SH-SY5Y (cell line): ENCODE results near the gene ALX4.

Source experiments
- GATA2 ChIP-seq: IDR thresholded peaks from 2 replicates; pipeline ENCODE4 v1.6.1; 2011; ENCODE audit warnings: mild to moderate bottlenecking, low read depth, low read length
- GATA3 ChIP-seq: IDR thresholded peaks from 2 replicates; pipeline ENCODE4 v1.6.1; 2011; ENCODE audit warnings: low read depth, mild to moderate bottlenecking, low read length, moderate library complexity

DNA sequence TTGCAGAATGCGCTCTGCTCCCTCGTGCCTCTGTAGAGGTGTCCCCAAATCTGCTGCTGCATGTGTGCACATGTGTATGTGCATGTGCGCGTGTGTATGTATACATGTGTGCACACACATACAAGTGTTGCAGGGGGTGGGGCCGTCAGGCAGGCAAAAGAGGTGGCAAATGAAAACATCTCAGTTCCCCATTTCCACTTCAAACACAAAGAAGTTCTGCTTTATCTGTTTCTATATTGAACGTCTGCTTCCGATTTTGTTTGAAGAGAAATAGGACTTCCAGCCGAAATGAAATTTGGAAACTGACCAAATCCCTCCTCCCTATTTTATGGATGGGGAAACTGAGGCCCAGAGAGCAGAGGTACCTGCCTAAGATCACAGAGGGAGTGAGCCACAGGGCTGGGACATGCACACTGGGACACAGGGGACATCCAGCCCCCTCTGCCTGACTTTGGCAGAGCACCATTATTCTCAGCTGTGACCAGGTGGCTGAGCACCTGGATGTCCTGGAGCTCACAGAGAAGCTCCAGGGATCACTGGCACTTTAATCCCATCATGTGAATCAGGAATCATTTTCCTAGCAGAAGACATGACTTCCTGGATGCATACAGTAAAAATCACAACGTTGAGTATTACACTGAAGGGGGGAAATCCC, 41.2 kb upstream of the ALX4 start:
- TF ChIP-seq GATA2 (no peak), GATA3 (no peak)
